ENCODE measurements around the gene PACS1.

Gene PACS1

DNA sequence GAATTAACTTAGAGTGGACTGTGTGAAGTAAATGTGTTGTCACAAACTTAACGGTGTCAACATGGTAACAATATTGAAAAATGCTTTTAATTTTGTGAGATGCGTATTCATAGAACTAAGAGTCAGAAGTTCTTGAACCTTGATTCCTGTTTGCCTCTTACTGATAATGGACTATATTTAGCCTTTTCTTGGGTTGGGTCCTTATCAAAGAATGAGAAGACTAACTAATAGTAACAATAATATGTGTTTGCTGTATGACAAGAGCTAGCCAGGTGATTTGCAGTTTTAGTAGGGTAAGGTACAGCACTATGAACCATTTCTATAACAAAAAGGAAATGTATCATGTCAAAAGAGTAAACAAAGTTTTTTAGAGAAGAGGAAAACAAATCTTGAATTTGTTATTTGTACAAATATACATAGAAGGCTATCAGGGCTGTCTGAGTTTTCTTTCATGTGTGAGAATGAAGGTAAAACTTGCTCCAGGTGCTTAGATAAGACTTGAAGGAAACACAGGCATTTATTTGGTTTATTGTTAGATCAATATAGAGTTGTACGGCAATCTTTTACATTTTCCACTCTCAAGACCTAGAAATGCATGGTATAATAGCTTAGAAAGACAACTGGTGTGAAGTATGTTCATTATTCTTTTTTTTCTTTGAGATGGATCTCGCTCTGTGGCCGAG lies 74.1 kb downstream of the PACS1 start:
- no peak for DNase-seq

DNA sequence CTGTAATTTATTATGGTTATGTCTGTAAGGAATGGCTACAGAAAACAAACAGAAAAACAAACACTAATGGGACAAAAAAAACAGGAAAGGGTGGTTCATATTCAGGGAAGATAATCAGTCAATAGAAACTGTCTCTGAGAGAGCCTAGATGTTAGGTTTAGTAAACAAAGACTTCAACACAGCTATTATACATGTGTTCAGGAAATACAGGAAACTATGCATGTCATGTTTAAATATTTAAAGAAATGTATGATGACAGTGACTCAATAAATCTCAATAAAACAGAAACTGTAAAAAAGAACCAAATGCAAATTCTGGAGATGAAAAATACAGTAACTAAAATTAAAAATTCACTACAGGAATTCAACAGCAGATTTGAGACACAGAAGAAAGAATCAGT lies 76.0 kb downstream of the PACS1 start:
- DNase-seq = no peak

DNA sequence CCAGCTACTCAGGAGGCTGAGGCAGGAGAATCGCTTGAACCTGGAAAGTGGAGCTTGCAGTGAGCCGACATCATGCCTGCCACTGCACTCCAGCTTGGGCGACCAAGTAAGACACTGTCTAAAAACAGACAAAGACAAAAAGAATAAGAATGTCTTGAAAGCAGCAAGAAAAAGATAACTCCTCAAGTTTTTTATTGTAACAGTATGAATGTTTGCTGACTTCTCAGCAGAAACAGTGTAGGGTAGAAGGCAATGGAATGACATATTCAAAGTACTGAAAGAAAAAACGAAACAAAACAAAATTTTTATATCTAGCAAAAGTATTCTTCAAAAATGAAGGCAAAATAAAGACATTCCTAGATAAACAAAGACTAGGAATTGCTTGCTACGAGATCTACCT lies 76.9 kb downstream of the PACS1 start:
- no peak for DNase-seq

DNA sequence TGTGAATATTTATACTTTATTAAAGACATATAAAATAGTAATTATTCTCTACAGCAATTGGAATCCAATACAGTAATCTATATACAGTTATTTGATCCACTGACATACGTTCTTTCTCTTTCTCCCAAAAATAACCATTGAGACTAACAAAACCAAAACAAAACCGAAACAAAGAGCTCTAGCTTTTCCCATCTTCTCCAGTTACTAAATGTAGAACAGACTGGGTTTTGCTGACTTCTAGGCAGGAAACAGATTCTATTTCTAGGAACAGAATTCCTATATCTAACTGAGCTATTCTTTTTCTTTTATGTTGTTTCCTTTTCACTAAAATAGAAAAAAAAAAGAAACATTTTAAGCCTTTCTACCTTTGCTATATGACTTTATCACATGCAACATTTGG lies 80.1 kb downstream of the PACS1 start:
- no peak for DNase-seq

DNA sequence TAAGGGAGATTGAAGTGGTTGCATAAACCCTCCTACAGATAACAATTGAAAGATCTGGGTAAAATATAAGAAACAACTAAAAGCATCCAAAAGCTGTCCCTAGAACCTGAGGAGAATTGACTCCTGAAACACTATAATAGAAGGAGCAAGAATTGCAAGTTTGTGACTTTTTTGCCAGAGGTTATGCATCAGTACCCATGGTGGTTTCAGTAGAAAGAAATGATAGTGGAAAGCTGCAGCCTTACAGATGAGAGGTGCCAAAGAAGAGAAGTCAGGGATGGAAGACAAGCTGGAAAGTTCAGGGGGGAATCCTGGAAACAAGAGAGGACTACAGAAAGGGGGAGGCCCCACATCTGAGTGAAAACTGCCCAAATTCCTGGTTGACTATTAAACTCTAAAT lies 80.7 kb downstream of the PACS1 start:
- no peak for DNase-seq

DNA sequence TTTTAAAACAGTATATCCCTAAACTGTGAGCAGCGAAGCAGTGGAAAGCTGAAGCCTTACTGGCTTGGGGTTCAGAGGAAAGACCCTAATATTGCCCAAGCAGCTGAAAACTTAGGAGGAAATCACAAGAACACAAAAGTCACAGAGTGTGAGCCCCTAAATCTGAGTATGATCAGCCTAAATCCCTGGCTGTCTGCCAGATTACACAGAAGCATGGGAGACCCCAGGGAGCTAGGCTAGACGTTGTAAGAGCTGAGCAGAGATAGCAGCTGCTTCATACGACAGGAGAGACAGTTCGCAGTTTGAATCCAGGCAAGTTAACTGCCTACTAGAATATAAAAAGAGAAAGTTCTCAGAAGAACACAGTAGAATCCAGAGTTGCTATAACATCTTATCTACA lies 81.2 kb downstream of the PACS1 start:
- DNase-seq = no peak

DNA sequence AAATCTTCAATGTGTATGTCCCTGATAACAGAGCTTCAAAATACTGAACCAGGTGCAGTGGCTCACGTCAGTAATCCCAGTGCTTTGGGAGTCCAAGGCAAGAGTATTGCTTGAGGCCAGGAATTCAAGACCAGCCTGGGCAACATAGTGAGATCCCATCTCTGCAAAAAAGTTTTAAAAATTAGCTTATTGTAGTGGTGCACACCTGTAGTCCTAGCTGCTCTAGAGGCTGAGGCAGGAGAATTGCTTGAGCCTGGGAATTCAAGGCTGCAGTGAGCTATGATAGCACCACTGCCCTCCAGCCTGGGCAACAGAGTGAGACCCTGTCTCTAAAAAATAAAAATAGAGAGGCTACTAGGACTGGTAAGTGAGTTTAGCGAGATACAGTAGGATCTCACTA lies 84.0 kb downstream of the PACS1 start:
- DNase-seq = no peak

DNA sequence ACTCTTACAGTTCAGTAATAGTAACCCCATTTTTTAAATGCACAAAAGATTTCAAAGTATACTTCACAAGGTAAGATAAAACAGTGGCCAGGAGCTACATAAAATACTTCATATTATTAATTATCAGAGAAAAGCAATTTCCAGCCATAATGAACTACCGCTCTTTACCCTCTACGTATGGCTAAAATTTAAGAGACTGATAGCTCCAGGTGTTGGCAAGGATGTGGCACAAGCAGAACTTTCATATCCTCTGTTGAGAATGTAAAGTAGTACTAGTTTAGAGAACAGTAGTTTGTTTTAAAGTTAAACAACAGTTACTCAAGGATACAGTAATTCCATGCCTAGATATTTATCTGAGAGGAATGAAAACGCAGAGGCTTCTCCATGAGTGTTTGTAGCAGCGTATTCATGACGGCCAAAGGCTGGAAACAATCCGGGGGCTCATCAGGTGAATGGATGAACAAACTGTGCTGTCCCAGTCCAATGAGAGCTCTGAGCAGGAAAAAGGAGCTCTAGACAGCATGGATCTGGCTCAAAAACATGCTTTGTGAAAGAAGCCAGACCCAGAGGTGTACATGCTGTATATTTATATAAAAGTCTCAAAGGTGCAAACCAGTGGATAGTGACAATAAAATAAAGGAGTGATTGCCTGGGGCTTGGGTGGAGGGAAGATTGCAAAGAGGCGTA lies 85.5 kb downstream of the PACS1 start:
- DNase-seq = no peak

DNA sequence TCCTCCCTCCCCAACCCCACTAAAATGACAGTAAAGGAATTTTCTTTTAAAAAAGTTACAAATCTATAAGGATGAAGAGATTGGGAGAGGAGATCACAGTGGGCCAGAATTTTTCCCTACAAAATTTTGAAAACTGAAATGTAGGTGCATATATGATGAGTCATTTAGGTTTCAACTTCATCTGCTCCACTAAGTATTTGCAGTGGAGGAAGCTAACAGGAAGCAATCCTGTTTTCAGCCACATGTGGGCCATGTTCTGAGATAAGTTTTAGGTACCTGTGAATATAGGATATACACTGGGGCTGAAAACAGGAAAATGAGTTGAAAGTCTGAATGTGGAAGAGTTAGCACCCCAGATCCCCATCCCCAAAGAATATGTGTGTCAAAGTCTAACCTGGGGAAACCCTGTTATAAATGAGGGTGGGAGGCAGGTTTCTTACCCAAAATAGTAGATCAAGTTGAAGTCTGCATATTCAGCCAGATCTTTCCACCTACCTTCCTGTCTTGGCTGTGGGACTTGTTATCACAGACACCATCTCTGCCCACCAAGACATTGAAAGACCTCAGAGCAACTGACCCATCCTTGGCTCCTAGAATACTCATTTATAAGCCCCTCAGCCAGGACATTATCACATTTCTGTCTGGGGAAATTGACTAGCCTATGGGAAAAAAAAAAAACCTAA lies 87.3 kb downstream of the PACS1 start:
- DNase-seq = no peak

DNA sequence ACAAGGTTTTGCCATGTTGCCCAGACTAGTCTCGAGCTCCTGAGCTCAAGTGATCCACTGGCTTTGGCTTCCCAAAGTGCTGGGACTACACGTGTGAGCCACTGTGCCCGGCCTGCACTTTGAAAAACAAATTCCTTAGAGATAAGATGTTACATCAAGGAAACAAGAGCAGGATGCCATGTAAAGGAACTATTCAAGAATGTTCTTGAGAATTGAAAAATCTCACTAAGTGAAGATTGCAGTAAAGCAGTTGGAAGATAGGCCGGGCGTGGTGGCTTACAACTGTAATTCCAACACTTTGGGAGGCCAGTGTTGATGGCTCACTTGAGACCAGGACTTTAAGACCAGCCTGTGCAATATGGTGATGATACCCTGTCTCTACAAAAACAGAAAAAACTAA lies 88.1 kb downstream of the PACS1 start:
- no peak for DNase-seq

DNA sequence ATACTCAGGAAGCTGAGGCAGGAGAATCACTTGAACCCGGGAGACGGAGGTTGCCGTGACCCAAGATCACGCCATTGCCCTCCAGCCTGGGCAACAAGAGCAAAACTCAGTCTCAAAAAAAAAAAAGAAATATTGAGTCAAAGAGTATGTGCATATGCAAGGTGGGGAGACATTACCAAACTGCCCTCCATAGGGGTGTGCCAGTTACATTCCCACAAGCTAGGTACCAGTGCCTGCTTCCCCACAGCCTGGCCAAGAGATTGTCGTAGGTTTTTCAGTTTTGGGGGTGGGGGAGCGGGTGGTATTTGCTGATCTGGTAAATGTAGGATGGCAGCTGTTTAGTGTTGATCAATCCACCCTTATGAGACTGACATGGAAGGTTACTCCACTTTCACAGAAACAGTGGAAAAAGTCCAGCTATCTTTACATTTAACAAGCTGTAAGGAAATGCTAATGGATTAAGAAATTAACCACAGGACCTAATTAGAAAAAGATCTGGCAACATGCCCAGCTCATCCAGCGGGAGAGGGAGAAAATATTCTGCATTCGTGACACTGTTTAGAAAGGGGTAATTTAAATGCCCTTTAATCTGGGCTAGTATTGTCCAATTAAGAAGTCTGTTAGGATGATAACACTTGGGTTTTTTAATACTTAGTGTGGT lies 89.4 kb downstream of the PACS1 start:
- DNase-seq = no peak

DNA sequence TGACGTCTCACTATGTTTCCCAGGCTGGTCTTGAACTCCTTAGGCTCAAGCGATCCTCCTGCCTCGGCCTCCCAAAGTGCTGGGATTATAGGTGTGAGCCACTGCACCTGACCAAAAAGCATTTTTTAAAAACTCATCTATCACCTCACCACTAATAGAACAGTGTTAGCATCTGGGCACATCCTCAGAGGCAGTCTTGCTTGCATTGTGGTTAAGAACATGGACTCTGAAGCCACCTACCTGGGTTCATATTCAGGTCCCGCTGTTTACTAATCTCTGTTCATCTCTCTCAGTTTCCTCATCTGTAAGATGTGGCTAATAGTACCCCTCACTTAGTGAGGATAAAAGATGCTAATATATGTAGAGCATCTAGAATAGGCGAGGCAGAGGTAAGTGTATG lies 90.6 kb downstream of the PACS1 start:
- DNase-seq = no peak

DNA sequence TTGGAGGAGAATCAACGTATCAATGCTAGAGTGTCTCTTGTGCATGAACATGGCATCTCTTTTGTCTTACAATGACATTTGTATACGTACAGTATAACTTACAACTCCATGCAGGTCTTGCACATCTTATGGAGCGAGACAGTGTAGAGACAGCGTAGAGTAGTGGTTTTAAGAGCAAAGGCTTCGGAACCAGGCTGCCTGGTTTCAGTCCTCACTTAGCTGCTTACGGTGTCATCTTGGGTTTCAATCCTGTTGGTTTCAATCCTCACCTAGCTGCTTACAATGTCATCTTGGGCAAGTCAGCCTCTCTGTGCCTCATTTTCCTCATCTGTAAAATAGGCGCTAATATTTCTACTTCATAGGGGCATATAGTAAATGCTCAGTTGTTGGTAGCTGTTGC lies 98.2 kb downstream of the PACS1 start:
- no peak for DNase-seq

DNA sequence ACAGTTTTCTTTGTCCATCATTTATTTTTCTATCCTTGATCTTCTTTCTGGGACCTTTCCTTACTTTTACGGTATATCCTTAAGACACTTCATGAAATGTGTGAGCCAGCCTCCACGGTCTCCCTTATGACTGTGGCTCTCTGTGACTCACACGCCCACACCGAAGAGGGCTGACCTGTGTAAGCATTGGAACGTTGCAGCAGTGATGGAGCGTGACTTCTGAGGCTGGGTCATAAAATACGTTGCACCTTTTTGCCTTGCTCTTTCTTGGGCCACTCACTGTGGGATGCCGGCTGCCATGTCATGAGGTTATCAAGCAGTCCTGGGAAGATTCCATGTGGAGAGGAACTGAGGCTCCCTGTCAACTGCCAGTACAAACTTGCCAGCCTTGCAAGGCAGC lies 102.1 kb downstream of the PACS1 start:
- no peak for DNase-seq

DNA sequence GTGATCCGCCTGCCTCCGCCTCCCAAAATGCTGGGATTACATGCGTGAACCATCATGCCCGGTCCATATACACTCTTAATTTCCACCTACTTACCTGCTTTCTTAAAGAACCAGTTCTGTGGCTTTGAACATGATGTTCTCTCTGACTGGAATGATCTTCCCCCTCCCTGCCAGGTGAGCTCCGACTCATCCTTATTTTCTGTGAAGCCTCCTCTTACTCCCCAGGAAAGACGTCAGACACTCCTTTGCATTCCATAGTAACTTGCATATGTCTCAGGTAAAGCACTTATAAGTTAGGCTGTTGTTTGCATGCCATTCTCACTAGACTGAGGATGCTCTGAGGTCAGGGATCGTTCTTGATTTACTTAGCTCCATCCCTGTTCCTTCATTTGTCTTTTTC lies 106.6 kb downstream of the PACS1 start:
- DNase-seq = no peak

DNA sequence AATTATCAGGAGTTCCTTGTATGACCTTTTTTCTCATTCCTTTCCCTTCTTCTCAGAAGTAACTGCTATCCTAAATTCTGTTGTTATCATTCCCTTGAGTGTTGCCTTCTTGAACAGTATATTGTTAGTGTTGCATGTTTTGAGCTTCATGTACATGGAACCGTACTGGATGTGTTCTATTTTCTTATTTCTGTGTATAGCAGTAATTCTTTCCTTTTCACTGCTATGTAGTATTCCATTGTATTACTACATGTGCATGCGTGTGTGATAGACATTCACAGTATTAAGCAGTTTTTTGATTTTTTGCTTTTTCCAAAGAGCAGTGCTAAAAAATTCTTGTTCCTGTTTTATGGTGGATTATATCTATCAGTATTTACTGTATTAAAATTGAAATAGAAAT lies 108.1 kb downstream of the PACS1 start:
- DNase-seq = no peak

DNA sequence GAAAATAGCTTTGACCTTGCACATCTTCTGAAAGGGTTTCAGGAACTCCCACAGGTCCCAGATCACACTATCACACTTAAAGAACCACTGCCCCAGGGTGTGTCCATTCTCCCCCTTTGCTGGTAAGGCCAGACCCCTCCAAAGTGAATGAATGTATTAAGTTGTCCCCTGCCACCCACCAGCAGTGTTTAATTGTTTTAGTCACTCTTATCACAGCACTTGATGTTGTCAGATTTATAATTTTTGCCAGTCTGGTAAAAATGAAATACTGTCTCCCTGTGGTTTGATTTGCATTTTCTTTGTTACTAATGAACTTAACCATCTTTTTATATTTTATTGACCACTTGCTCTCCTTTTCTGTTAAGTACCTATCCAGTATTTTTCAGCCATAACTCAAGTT lies 108.8 kb downstream of the PACS1 start:
- DNase-seq = no peak

DNA sequence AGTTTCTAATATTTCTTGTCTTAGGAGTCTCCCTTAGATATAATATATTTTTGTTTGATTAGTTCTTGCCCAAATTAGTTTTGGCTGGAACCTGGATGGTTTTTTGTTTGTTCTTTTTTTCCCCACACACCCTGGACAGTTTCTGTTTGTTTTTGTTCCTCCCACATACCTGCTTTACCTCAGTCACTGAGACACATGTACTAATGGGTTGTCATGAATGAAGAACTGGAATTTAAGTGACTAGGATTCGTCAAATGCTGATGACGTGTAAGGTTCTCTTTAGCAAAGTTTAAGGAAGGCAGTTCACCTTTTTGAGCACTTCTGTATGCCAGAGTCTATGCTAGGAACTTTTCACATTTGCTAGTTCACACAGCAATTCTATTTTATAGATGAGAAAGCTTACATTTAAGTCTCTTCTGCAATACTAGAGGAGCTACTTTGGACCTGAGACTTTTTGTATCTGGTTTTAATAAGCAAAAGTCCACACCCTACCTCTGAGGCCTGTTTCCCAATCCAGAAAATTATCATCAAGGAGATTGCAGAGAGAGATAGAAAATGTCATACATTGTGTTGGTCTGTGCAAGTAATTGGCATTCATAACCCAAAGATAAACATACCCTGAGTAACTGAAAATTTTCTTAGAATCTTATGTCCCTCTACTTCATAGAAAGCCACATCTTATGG lies 111.7 kb downstream of the PACS1 start:
- DNase-seq = no peak

DNA sequence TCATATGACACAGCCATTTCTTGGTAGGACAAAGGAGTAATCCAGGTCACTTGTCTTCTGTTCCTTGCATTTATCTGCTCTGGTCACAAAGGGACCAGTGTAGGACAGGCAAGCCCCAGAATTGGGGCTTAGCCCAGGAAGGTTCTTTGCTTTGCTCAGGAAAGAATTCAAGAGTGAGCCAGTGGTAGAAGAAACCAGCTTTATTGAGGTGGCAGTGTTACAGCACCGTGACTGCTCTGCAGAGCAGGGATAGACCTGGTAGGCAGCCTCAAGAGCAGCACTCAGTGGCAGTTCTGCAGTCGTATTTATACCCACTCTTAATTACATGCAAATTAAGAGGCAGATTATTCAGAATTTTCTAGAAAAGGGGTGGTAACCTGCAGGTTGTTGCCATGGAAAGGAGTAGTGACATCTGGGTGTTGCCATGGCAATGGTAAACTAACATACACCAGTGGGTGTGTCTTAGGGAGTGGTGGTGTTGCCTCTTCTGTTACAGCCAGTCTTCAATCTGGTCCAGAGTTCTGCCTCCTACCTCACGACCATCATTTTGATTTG lies 113.5 kb downstream of the PACS1 start:
- no peak for DNase-seq

DNA sequence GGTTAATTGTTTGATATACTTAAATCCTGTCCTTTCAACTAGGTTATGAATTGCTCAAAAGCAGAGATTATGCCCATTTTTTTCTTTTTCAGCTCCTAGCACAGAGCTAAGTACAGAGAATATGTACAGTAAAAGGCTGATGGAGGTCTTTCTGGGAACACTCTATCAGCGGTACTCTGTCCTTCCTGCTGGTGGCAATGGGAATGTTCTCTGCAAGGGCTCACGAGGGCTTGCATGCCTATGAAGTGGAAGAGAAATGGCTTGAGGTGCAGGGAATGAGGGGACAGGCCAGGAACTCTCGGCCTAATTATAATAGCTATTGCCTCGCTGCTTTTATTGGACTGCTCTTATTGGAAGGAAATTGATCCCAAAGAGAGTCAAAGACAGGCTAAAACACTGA lies 114.7 kb downstream of the PACS1 start:
- DNase-seq = no peak

DNA sequence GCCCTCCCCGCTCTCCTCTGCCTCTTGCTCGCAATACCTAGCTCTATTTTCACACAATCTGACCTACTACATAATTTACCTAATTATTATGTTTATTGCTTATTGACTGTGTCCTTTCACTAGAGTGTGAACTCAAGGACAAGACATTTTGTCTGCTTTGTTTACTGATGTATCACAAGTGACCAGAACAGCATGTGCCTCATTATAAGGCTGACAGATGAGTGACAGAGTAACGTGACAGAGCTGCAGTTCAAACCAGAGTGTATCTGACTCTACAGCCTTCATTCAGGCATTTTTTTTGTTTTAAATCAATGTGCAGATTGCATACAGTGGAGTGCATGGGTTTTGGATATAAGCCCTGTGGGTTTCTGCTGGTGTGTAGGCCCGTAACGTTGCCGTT lies 116.4 kb downstream of the PACS1 start:
- no peak for DNase-seq

DNA sequence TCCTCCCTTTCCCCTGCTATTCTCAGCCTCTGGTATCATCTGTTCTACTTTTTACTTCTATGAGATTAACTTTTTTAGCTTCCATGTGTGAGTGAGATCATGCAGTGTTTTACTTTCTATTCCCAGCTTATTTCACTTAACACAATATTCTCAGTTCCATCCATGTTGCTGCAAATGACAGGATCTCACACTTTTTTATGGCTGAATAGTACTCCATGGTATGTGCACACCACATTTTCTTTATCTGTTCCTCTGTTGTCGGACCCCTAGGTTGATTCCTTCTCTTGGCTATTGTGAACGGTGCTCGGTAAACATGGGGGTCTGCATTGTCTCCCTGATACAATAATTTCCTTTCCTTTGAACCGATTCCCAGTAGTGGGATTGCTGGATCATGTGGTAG lies 117.4 kb downstream of the PACS1 start:
- DNase-seq = no peak

DNA sequence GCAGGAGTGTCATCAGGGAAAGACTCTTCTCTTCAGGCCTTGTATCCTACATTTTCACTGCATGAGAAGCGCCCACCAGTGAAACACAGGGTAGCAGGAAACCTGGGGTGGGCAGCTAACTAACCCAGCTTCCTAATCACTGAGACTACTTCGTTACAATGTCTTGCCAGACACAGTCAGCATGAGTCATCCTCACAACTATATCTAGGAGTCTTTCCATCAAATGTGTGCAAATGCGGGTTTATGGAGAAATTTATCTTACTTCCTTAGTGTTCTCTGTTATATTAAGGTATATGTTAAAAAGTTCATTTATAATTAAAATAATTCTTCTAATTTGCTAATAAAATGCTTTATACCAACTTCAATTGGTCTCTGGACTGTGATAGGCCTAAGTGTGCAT lies 118.5 kb downstream of the PACS1 start:
- DNase-seq = no peak
